Effector CD4-positive, alpha-beta T cell (primary cell): ENCODE results near the gene HNRNPA2B1.
"Not testable (repeated sequence)": the region's sequence is repeated elsewhere in the genome, so short reads cannot be mapped to it uniquely, and the experiment has no call there.

Source experiments
- DNase-seq: peaks from one replicate; pipeline ENCODE4 v3.0.0-alpha.2; 2020

Gene HNRNPA2B1

GRCh38 chr7:26184281-26185101 lies 16.1 kb downstream of the HNRNPA2B1 start:
- DNase-seq = not testable (repeated sequence)

DNA sequence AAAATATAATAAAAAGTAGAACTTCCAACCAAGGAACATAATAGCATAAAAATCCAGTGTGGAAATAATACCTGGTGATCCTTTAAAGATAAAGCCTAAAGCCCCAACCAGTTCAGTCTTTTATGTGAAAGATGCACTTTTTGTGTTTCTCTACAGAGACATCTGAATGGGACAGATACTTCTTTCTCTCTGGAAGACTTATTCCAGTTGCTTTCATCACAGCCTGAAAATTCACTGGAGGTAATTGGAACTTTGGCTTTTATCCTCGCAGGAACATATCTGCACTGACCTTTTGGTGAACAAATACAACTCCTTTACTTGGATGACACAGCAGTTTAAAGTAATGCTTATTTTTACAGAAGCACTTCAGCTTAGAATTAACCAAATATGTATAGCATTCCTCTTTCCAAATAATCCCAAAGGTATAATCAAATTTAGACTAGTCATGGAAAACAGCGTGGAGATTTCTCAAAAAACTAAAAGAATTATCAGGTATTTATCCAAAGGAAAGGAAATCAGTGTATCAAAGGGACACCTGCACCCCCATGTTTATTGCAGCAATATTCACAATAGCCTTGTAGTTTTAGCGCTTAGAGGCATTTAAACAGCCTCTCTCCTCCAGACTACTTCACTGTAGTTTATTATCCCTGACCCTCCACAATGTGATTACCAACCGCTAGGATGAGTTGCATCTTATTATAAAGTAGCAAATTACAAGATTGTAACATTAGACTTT lies 16.8 kb downstream of the HNRNPA2B1 start:
- DNase-seq = no peak

DNA sequence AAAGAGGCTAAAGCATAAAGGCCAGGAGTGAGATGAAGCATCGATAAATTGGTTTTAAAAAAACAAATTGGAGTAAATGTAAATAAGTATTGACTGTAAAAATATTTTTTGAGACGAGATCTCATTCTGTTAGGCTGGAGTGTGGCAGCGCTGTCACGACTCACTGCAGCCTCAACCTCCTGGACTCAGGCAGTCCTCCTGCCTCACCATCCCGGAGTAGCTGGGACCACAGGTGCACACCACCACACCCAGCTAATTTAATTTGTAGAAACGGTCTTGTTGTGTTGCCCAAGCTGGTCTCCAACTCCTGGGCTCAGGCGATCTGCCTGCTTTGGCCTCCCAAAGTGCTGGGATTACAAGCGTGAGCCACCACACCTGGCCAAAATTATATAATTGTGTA lies 17.8 kb downstream of the HNRNPA2B1 start:
- no peak for DNase-seq

DNA sequence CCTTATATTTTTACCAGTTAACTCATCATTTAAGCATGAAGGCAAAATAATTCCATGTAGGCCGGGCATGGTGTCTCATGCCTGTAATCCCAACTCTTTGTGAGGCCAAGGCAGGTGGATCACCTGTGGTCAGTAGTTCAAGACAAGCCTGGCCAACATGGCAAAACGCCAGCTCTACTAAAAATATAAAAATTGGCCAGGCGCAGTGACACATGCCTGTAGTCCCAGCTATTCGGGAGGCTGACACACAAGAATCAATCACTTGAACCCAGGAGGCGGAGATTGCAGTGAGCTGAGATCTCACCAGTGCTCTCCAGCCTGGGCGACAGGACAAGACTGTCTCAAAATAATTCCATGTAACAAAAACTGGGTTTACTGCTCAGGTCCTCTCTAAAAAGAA lies 18.3 kb downstream of the HNRNPA2B1 start:
- no peak for DNase-seq

GRCh38 chr7:26181474-26182227 lies 18.9 kb downstream of the HNRNPA2B1 start:
- no peak for DNase-seq

DNA sequence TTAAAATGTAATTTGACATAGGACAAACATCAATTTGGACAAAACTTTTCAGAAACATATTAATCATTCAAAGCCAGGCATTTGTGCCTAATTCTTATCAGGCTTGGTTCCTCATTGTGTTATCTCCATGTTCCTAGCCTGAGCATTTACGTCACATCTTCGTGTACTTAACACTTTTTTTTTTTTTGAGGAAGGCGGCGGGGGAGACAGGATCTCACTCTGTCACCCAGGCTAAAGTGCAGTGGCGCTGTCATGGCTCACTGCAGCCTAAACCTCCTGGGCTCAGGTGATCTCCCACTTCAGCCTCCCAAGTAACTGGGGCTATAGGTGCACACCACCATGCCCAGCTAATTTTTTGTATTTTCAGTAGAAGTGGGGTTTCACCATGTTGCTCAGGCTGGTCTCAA lies 19.8 kb downstream of the HNRNPA2B1 start:
- DNase-seq = no peak

DNA sequence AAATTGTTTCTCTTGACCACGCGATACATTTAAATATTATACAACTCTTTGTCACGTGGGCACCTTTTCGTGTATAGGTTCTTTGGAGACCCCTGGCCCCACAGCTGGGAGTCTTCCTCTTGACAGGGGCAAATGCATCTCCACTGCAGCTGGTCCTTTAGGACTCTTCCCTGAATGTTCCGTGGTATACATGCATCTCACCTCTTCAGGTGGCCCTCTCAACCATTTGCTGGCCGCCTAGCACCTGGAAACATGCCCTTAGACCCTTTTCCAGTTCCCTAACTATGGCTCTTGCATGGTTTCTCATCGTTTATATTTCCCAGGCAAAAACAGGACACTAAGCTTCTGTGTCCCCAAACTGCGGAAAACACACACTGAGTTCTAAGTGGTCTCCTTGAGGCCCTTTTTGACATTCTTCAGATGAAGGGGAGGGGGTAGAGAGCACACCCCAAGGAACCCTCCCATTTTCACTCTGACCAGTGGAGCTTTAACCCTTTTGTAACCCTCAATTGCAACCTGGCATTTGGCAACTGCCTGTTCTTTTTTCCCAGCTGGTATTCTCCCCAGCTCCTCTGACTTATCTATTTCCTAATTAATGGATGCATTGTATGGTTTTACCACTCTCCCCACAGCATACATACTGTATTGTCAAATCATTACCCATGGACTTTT lies 20.6 kb downstream of the HNRNPA2B1 start:
- DNase-seq = no peak

DNA sequence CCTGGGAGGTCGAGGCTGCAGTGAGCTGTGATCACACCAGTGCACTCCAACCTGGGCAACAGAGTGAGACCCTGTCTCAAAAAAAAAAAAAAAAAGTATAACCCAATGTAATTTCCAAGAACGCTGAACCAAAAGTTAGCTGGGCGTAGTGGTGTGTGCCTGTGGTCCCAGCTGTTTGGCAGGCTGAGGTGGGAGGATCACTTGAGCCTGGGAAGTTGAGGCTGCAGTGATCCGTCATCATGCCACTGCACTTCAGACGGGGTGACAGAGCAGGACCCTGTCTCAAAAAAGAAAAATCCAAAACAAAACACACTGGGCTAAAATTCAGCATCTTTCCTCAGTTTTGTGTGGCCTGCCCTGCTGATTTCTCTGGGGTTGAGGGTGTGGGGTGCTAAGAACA lies 21.1 kb downstream of the HNRNPA2B1 start:
- DNase-seq = no peak

GRCh38 chr7:26178272-26178960 lies 22.1 kb downstream of the HNRNPA2B1 start:
- no peak for DNase-seq

- not testable (repeated sequence) for DNase-seq
These were observed 23.3 kb downstream of the HNRNPA2B1 start for GRCh38 chr7:26177269-26177668.

- DNase-seq = not testable (repeated sequence)
These were observed 23.9 kb downstream of the HNRNPA2B1 start for GRCh38 chr7:26176696-26177095.

DNA sequence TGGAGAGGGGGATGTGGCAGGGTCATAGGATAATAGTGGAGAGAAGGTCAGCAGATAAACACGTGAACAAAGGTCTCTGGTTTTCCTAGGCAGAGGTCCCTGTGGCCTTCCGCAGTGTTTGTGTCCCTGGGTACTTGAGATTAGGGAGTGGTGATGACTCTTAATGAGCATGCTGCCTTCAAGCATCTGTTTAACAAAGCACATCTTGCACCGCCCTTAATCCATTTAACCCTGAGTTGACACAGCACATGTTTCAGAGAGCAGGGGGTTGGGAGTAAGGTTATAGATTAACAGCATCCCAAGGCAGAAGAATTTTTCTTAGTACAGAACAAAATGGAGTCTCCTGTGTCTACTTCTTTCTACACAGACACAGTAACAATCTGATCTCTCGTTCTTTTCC lies 24.6 kb downstream of the HNRNPA2B1 start:
- not testable (repeated sequence) for DNase-seq

DNA sequence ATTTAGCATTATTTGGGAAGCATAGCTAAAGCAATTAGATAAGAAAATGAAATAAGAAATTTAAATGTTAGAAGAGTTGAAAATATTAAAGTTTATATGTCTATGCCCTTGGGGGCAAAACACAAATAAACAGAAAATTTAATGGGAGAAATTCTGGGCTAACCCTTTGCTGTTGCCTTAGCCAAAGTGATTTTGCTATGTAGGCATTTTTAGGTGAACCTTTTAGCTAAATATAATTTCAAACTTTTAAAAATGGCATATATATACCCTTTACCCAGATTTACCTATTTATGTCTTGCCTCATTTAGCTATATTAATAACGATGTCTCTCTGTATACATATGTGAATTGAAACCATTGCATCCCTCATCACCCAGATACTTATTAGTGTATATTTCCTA lies 28.5 kb downstream of the HNRNPA2B1 start:
- no peak for DNase-seq

DNA sequence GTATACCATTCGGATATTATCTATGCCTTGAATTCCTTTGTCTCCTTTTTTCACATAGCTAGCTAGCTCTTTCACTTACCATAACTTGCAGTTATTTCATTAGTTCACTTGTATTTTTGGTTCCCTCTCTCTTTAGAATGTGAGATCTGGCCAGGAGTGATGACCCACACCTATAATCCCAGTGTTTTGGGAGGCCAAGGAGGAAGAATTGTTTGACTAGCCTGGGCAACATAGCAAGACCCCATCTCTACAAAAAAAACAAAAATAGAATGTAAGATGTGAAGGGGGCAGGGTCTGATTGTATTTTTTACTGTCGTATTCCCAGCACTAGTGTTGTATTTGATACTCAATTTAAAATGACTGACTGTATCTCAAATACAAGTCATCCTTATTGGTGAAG lies 28.9 kb downstream of the HNRNPA2B1 start:
- DNase-seq = no peak

DNA sequence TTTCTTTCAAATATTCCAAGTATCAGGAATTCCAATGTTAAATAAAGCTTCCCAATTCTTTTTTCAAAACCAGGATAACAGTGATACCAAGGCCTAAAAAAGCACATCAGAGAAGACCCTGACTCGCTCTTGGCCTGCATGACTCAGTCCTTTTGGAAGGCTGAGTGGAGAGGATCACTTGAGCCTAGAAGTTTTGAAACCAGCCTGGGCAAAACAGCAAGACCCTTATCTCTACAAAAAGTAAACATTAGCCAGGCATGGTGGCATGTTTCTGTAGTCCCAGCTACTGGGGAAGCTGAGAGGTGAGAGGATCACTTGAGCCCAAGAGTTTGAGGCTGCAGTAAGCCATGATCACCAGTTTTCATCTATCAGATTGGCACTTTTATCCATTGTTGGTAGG lies 29.9 kb downstream of the HNRNPA2B1 start:
- no peak for DNase-seq

DNA sequence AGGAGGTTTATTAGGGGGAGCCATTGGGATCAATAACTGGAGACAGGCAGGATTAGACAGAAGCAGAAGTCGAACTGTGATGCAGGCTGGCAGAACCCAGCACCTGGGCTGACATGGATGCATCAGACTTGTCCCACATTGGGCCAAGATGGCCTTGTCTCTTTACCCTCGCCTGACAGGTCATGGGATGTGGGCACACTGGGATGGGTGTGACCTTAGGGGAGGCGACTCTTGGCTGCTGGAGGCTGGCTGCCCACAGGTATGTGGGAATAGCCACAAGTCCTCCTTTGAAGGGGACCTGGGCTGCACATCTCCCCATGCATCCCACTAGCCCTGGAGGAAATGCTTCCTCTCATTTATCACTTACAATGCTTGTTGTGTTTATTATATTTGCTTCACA lies 31.3 kb downstream of the HNRNPA2B1 start:
- no peak for DNase-seq

DNA sequence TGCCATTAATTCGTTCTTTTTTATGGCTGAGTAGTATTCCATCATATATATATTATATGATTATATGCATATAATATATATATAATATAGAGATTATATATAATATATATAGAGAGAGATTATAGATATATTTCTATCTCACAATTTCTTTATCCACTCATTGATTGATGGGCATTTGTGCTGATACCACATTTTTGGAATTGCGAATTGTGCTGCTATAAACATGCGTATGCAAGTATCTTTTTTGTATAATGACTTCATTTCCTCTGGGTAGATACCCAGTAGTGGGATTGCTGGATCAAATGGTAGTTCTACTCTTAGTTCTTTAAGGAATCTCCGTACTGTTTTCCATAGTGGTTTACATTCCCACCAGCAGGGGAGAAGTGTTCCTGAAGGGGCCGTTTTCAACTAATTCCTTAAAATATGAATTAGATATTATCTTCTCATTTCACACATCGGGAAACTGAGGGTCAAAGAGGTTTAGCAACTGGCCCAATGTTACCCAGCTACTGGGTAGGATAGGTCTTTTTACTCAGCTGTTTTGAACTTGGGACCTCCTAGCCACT lies 32.0 kb downstream of the HNRNPA2B1 start:
- no peak for DNase-seq

- DNase-seq = no peak
These were observed 33.1 kb downstream of the HNRNPA2B1 start for GRCh38 chr7:26167303-26167934.

- DNase-seq = no peak
These were observed 33.8 kb downstream of the HNRNPA2B1 start for GRCh38 chr7:26166684-26167266.

DNA sequence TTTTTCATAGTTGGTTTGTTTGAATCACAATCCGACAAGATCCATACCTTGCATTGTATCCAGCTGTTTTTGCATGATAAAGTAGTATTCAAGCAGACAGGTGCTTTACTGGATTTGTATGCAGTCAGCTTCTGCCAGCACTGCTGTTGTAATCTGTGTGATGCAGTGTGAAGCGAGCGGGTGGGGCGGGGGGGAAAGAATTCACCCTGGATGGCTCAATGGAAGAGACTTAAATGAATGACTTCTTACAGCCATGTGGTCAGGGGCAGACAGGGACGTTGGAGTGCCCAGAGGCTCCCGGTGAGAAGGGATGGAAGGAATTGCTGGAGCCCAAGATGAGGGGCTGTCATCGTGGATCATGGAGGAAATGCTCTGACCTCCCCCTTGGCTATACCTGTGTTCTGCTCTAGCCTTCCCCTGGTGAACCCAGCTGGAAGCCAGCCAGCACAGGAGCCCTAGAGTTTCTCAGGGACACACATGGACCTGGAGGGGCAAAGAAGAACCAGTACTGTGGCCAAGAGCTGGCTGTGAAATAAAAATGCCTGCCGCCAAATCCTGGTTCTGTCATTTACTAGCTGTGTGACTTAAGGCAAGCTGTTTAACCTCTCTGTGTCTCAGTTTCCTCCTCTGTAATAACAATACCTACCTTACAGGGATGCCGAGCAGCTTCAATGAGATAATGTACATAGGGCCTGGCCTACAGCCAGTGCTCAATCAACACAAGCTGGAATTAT lies 34.4 kb downstream of the HNRNPA2B1 start:
- no peak for DNase-seq
